ENCODE measurements around the gene GHR. TPM values are rescaled to one million over a fixed set of nuclear protein-coding genes. Genes with fewer than 3 reads are reported as not detected.
A peak's percentile ranks its signal among the peaks of the same experiment; 100 is the strongest.

GHR gene
- total RNA-seq, 1 donor from 2014 or later, result 6.6 TPM

DNA sequence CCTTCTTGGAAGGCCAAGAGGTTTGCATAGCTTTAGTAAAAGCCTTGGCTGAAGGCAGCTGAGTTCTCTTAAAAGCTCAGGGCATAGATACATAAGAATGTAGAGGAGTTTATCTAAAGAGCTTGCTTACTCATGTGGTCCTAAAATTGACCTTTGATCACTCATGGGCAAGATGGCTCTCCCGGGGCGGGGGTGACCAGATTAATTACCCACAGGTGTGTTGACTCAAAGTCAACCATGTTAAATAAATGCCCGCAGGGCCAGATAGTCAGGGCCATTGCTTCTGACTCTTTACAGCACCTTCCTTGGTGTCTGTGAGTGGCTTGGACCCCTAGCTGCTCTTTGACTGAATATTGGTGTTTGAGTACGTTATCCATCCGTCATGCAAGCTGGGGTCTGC, 33.1 kb upstream of the GHR start:
- TF ChIP-seq, protein P1, sequence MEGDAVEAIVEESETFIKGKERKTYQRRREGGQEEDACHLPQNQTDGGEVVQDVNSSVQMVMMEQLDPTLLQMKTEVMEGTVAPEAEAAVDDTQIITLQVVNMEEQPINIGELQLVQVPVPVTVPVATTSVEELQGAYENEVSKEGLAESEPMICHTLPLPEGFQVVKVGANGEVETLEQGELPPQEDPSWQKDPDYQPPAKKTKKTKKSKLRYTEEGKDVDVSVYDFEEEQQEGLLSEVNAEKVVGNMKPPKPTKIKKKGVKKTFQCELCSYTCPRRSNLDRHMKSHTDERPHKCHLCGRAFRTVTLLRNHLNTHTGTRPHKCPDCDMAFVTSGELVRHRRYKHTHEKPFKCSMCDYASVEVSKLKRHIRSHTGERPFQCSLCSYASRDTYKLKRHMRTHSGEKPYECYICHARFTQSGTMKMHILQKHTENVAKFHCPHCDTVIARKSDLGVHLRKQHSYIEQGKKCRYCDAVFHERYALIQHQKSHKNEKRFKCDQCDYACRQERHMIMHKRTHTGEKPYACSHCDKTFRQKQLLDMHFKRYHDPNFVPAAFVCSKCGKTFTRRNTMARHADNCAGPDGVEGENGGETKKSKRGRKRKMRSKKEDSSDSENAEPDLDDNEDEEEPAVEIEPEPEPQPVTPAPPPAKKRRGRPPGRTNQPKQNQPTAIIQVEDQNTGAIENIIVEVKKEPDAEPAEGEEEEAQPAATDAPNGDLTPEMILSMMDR (IDR thresholded peaks at IDR 0.05; ENCODE audit: unreplicated experiment), result no peak
- H3K36me3 Mint-ChIP-seq (ENCODE audit: insufficient read depth), result peaks cover 13% of the 10 kb centered on the region
- H3K4me3 Mint-ChIP-seq (ENCODE audit: low read depth), result no peak overlapping the region
- H3K27ac Mint-ChIP-seq, result peak overlapping the region; percentile 77
- DNase-seq (ENCODE audit: low spot score, unreplicated experiment), result peak; percentile 31
- peaks cover 36% of the 10 kb centered on the region for H3K9me3 Mint-ChIP-seq (ENCODE audit: low read depth)
- no peaks in the 10 kb centered on the region for H3K27me3 Mint-ChIP-seq
- peaks cover 24% of the 10 kb centered on the region for H3K4me1 Mint-ChIP-seq (ENCODE audit: low read depth)

DNA sequence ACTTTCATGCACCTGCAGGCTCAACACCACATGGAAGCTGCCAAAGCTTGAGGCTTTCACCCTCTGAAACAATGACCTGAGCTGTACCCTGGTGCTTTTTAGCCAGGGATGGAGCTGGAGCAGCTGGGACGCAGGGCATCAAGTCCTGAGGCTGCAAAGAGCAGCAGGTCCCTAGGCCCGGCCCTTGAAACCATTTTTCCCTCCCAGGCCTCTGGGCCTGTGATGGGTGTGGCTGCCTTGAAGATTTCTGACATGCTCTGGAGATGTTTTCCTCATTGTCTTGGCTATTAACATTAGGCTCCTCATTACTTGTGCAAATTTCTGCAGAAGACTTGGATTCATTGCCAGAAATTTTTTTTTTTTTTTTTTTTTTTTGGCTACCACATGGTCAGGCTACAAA, 30.3 kb upstream of the GHR start:
- Mint-ChIP-seq H3K36me3 (ENCODE audit: insufficient read depth) (peaks cover 11% of the 10 kb centered on the region), H3K4me3 (ENCODE audit: low read depth) (no peak overlapping the region), H3K27me3 (no peaks in the 10 kb centered on the region), H3K9me3 (ENCODE audit: low read depth) (peaks cover 40% of the 10 kb centered on the region), H3K27ac (no peak overlapping the region), H3K4me1 (ENCODE audit: low read depth) (peaks cover 19% of the 10 kb centered on the region)
- TF ChIP-seq, protein P1 (IDR thresholded peaks at IDR 0.05; ENCODE audit: unreplicated experiment), result no peak
- DNase-seq (ENCODE audit: low spot score, unreplicated experiment), result no peak

DNA sequence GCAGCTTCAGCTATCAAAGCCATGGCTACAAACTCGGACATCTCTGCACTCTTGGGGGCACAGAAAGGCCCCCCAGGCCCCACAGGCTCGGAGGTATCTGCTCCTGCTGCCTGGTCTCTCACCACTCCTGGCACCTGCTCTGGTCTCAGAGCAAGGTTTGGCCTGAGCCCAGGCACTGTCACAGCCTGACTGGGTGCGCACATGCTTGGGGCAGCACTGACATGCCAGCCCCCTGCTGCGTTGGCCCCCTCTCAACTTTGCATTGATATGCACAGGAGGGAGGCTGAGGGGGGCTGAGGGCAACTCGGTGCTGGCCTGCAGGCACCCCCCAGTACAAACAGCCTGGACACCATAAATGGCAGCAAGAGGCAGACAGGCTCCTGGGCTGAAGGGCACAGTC, 27.1 kb upstream of the GHR start:
- Mint-ChIP-seq H3K4me1 (ENCODE audit: low read depth) (no peaks in the 10 kb centered on the region), H3K36me3 (ENCODE audit: insufficient read depth) (peaks cover 10% of the 10 kb centered on the region), H3K27ac (no peak overlapping the region), H3K27me3 (peaks cover 3% of the 10 kb centered on the region), H3K9me3 (ENCODE audit: low read depth) (peaks cover 28% of the 10 kb centered on the region), H3K4me3 (ENCODE audit: low read depth) (no peak overlapping the region)
- no peak for DNase-seq (ENCODE audit: low spot score, unreplicated experiment)
- TF ChIP-seq, protein P1 (IDR thresholded peaks at IDR 0.05; ENCODE audit: unreplicated experiment), result no peak

DNA sequence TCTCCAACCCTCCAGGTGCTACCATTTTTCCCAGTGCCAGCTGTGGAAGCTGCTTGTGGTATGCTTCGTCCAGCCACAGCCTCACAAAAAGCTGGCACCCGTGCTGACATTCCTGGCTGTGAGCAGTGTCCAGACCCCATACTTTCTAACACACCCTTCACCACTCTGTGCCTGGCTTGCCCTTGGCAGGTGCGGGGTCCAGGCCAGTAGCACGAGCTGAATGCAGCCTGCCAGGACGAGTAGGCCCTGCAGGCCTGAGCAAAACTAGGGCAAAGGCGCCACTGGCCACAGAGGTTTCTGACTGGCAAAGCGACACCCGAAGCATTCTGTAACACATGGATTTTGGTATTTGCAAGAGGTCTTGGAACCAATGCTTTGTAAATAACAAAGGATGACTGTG, 26.0 kb upstream of the GHR start:
- H3K36me3 Mint-ChIP-seq (ENCODE audit: insufficient read depth), result peaks cover 5% of the 10 kb centered on the region
- no peak for DNase-seq (ENCODE audit: low spot score, unreplicated experiment)
- H3K9me3 Mint-ChIP-seq (ENCODE audit: low read depth), result peaks cover 22% of the 10 kb centered on the region
- H3K4me1 Mint-ChIP-seq (ENCODE audit: low read depth), result no peaks in the 10 kb centered on the region
- no peak overlapping the region for H3K27ac Mint-ChIP-seq
- TF ChIP-seq, protein P1 (IDR thresholded peaks at IDR 0.05; ENCODE audit: unreplicated experiment), result no peak
- H3K4me3 Mint-ChIP-seq (ENCODE audit: low read depth), result no peak overlapping the region
- peaks cover 3% of the 10 kb centered on the region for H3K27me3 Mint-ChIP-seq

DNA sequence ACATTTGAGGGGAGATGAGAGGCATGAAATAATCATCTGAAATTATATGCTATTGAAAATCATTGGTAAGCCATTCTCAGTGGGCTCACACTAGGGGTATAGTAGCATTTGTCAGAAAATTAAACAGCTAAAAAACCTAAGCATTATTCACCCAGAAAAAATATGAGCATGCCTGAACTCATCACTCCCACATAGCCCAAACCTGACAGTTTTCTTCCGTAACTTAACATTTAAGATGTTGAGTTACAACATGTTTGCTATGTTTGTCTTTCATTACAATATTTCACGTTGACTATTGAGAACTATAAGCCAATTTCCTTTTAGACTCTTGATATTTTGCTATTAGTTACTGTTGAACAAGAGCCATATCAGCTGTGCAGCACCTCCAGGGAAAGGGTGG, 23.5 kb upstream of the GHR start:
- Mint-ChIP-seq H3K4me3 (ENCODE audit: low read depth) (no peak overlapping the region), H3K4me1 (ENCODE audit: low read depth) (no peaks in the 10 kb centered on the region), H3K9me3 (ENCODE audit: low read depth) (peaks cover 12% of the 10 kb centered on the region), H3K27me3 (peaks cover 3% of the 10 kb centered on the region), H3K27ac (no peak overlapping the region), H3K36me3 (ENCODE audit: insufficient read depth) (no peaks in the 10 kb centered on the region)
- DNase-seq (ENCODE audit: low spot score, unreplicated experiment), result no peak
- TF ChIP-seq, protein P1 (IDR thresholded peaks at IDR 0.05; ENCODE audit: unreplicated experiment), result no peak
